K562 (cell line): ENCODE measurements around the gene ANKRD44. TPM values are rescaled to one million over a fixed set of nuclear protein-coding genes. Genes with fewer than 3 reads are reported as not detected.

Experiments used
- ATAC-seq: fragments of 200-7000 bp; cut with Tn5 transposase; 3 replicates; pipeline ENCODE4 v1.9.1; 2020; ENCODE audit warnings: moderate library complexity
- BruUV-seq: library from RNA; stranded (reverse); fragments of 400-500 nt; replicated peaks from 2 replicates; lab custom pipeline; 2021; lab: Mats Ljungman, UMichigan
- CTCF ChIA-PET: fragments of 300-600 bp; formaldehyde crosslinking; extraction: SDS; loops from one replicate; lab custom pipeline; 2021; ENCODE audit warnings: low intra/inter-chr PET ratio; lab: Yijun Ruan, JAX
- POLR2A ChIA-PET: fragments of 300-600, 350-650 bp; sonication (Branson Sonifier 250); formaldehyde crosslinking; extraction: SDS; loops from one replicate; lab custom pipeline; 2021; ENCODE audit warnings: antibody characterized with exemption, inconsistent platforms; lab: Yijun Ruan, JAX
- DNase-seq, 4 experiments: peaks; one replicate each; pipeline versions ENCODE4 v3.0.0 to v3.0.0-alpha.2; 2011 to 2018; ENCODE audit warnings: low spot score in 3 of 4, mixed read lengths in 3 of 4; ENCODE audit errors: extremely low read depth in 1 of 4
- FAIRE-seq: peaks from 2 replicates; lab custom pipeline; 2011; peaks lifted over from hg19 to GRCh38; lab: Jason Lieb, UNC
- H2AFZ ChIP-seq: 2 replicates; pipeline ENCODE4 v1.6.0; 2011; ENCODE audit warnings: low read depth, low read length, control low read depth, inconsistent platforms
- H3K27ac ChIP-seq: fragments of 200-600 bp; 3 replicates; pipeline ENCODE4 v1.8.0; 2011; ENCODE audit warnings: low read depth, mild to moderate bottlenecking, control low read depth, inconsistent platforms, low read length, moderate library complexity, mixed read lengths; ENCODE audit errors: extremely low read depth
- H3K27me3 ChIP-seq, 2 experiments: fragments of 300-600 bp in 1 of 2; 2 replicates in 1 of 2; 3 replicates in 1 of 2; pipeline versions ENCODE4 v1.6.0 to v1.8.0; 2011; ENCODE audit warnings: inconsistent platforms in 2 of 2, low read length in 2 of 2, mild to moderate bottlenecking in 1 of 2, mixed read lengths in 1 of 2, moderate library complexity in 1 of 2; ENCODE audit not compliant: control insufficient read depth in 2 of 2, insufficient read depth in 2 of 2
- H3K36me3 ChIP-seq: fragments of 300-600 bp; 3 replicates; pipeline ENCODE4 v1.8.0; 2011; ENCODE audit warnings: mild to moderate bottlenecking, low read length, inconsistent platforms; ENCODE audit not compliant: control insufficient read depth, insufficient read depth
- H3K4me1 ChIP-seq, 2 experiments: fragments of 200-600 bp in 1 of 2; replicated peaks in 1 of 2; 2 replicates in 1 of 2; 3 replicates in 1 of 2; pipeline versions ENCODE4 v1.5.1 to v1.8.0; 2011; ENCODE audit warnings: inconsistent platforms in 2 of 2, low read length in 2 of 2, mild to moderate bottlenecking in 1 of 2, mixed read lengths in 1 of 2, moderate library complexity in 1 of 2; ENCODE audit not compliant: control insufficient read depth in 2 of 2, insufficient read depth in 2 of 2
- H3K4me2 ChIP-seq: 2 replicates; pipeline ENCODE4 v1.6.1; 2011; ENCODE audit warnings: low read length, control low read depth, inconsistent platforms, mixed read lengths; ENCODE audit not compliant: insufficient read depth
- H3K4me3 ChIP-seq: fragments of 200-600 bp; sonication (generic), shearing (Covaris generic); 2 replicates; pipeline ENCODE4 v1.5.1; 2016; ENCODE audit warnings: control low read depth, inconsistent platforms
- H3K79me2 ChIP-seq: fragments of 200-600 bp; 3 replicates; pipeline ENCODE4 v1.8.0; 2011; ENCODE audit warnings: low read length, inconsistent platforms; ENCODE audit not compliant: control insufficient read depth, insufficient read depth
- H3K9ac ChIP-seq, 2 experiments: 2 replicates each; pipeline versions ENCODE4 v1.6.0 to v1.6.1; 2011; ENCODE audit warnings: low read depth in 2 of 2, low read length in 2 of 2, control low read depth in 1 of 2, inconsistent platforms in 1 of 2, mild to moderate bottlenecking in 1 of 2, mixed read lengths in 1 of 2; ENCODE audit not compliant: insufficient read depth in 1 of 2
- H3K9me1 ChIP-seq: one replicate; pipeline ENCODE4 v1.6.0; 2011; ENCODE audit warnings: inconsistent platforms, mild to moderate bottlenecking, low read length, moderate library complexity; ENCODE audit not compliant: control insufficient read depth, insufficient read depth
- H3K9me3 ChIP-seq: replicated peaks from 2 replicates; pipeline ENCODE4 v1.5.1; 2011; ENCODE audit warnings: low read depth, low read length, inconsistent platforms; ENCODE audit not compliant: control insufficient read depth, insufficient read depth
- H4K20me1 ChIP-seq: replicated peaks from 2 replicates; pipeline ENCODE4 v1.6.1; 2011; ENCODE audit warnings: low read length, inconsistent platforms, mixed read lengths; ENCODE audit not compliant: control insufficient read depth, insufficient read depth
- CBX3 ChIP-seq, 2 experiments: IDR thresholded peaks; 1 replicate in 1 of 2; 2 replicates in 1 of 2; pipeline ENCODE4 v1.6.1; 2012; ENCODE audit warnings: inconsistent platforms in 2 of 2, low read length in 2 of 2, borderline replicate concordance in 1 of 2, control low read depth in 1 of 2
- CTBP1 ChIP-seq: fragments of 450-650 bp; IDR thresholded peaks from 2 replicates; pipeline ENCODE4 v1.6.1; 2016; ENCODE audit warnings: borderline replicate concordance
- LCOR ChIP-seq: sonication (generic); formaldehyde crosslinking; IDR thresholded peaks from 2 replicates; pipeline ENCODE4 v1.8.0; 2022; ENCODE audit warnings: mild to moderate bottlenecking, missing genetic modification reagents
- MYC ChIP-seq, 2 experiments: fragments of 250-450 bp in 1 of 2; sonication (Bioruptor Pico) in 1 of 2; IDR thresholded peaks; 2 replicates each; pipeline versions ENCODE4 v1.5.1 to v1.6.1; 2012 to 2021; ENCODE audit warnings: low read depth in 2 of 2, borderline replicate concordance in 1 of 2, improper control_type of control experiment in 1 of 2, low read length in 1 of 2, mild to moderate bottlenecking in 1 of 2, moderate library complexity in 1 of 2
- NFIC ChIP-seq: fragments of 450-650 bp; IDR thresholded peaks from 2 replicates; pipeline ENCODE4 v1.6.1; 2017; ENCODE audit warnings: mild to moderate bottlenecking, inconsistent platforms
- NR4A1 ChIP-seq, 2 experiments: fragments of 250-450 bp in 1 of 2; fragments of 450-650 bp in 1 of 2; sonication (Bioruptor Pico) in 1 of 2; IDR thresholded peaks; 2 replicates each; pipeline versions ENCODE4 v1.4.0 to v1.6.1; 2016 to 2020; ENCODE audit warnings: mild to moderate bottlenecking in 2 of 2, missing compliant biosample characterization in 1 of 2, missing genetic modification characterization in 1 of 2, moderate library complexity in 1 of 2
- PHB ChIP-seq: fragments of 250-450 bp; sonication (Bioruptor Pico); IDR thresholded peaks from 2 replicates; pipeline ENCODE4 v1.5.0; 2021
- RBM17 ChIP-seq: fragments of 200-400 bp; formaldehyde crosslinking; IDR thresholded peaks from 2 replicates; pipeline ENCODE4 v1.6.1; 2017; ENCODE audit warnings: low read depth, mild to moderate bottlenecking, low read length, borderline replicate concordance
- TFAP4 ChIP-seq: sonication (generic); formaldehyde crosslinking; IDR thresholded peaks from 2 replicates; pipeline ENCODE4 v1.8.0; 2022; ENCODE audit warnings: missing genetic modification reagents, mild to moderate bottlenecking, moderate library complexity, borderline replicate concordance
- THRA ChIP-seq: fragments of 450-650 bp; IDR thresholded peaks from 2 replicates; pipeline ENCODE4 v1.6.1; 2017; ENCODE audit warnings: mild to moderate bottlenecking, moderate library complexity
- ZBTB8A ChIP-seq: fragments of 450-650 bp; IDR thresholded peaks from 2 replicates; pipeline ENCODE4 v1.6.1; 2018; ENCODE audit warnings: mild to moderate bottlenecking, moderate library complexity; ENCODE audit not compliant: partially characterized antibody
- WGBS: fragments of 100-300 bp; shearing (Covaris generic); methylation state at CpG from one replicate; pipeline ENCODE4 v1.1.6; 2016; ENCODE audit warnings: low coverage, mixed read lengths; ENCODE audit not compliant: insufficient coverage; ENCODE audit errors: missing lambda C conversion rate; 5-methylcytosine and 5-hydroxymethylcytosine counted together
- in situ Hi-C: fragments of 300-500 bp; cut with MboI; formaldehyde crosslinking; loops from 4 replicates; pipeline ENCODE4 v1.15.0; 2018; ENCODE audit warnings: inconsistent platforms, mixed read lengths
- intact Hi-C: fragments of 100-400 bp; cut with micrococcal nuclease; formaldehyde crosslinking; loops from 2 replicates; pipeline ENCODE4 v1.14.2; 2022
- polyA plus RNA-seq, 8 experiments: library from polyadenylated mRNA; depleted of rRNA in 4 of 8; stranded (reverse) in 5 of 8; unstranded in 3 of 8; fragments of >200 nt; fragmentation: Nextera tagmentation in 2 of 8; fragmentation: Illumina TruSeq in 1 of 8; extraction: Ambion mirVana in 2 of 8; extraction: Trizol in 1 of 8; gene quantifications; 2 replicates each; pipeline versions ENCODE4 v1.2.1 to v1.2.3, GENCODE V29; 2011 to 2014; ENCODE audit warnings: inconsistent platforms in 1 of 8, missing spikeins in 1 of 8
- total RNA-seq, 7 experiments: library from RNA; depleted of rRNA in 6 of 7; stranded (reverse); fragments of >200 nt in 6 of 7; fragmentation: Illumina TruSeq in 2 of 7; extraction: Trizol in 2 of 7; gene quantifications; 2 replicates each; pipeline versions ENCODE4 v1.2.1 to v1.2.3, GENCODE V29; 2011 to 2021; ENCODE audit warnings: low replicate concordance in 1 of 7
- TF ChIP-seq, protein P1 (sequence below), 3 experiments: IDR thresholded peaks in 2 of 3; conservative IDR thresholded peaks in 1 of 3; 2 replicates each; pipeline ENCODE4 v1.5.1; 2011 to 2012; ENCODE audit warnings: low read length in 3 of 3, mild to moderate bottlenecking in 3 of 3, control low read depth in 2 of 3, improper control_type of control experiment in 1 of 3, inconsistent platforms in 1 of 3, low read depth in 1 of 3, mixed read lengths in 1 of 3, moderate library complexity in 1 of 3; ENCODE audit not compliant: insufficient read depth in 2 of 3
- TF ChIP-seq, protein P2 (sequence below): sonication (generic); formaldehyde crosslinking; IDR thresholded peaks from 2 replicates; pipeline ENCODE4 v1.8.0; 2022; ENCODE audit warnings: mild to moderate bottlenecking, missing genetic modification reagents

Gene ANKRD44
- total and polyA plus RNA-seq, 9 of the 15 experiments (the other 6 are each of a cell fraction or from before 2014, with no cell fraction given) = 0.03 to 0.64 (median 0.07) TPM; not detected in 3

DNA sequence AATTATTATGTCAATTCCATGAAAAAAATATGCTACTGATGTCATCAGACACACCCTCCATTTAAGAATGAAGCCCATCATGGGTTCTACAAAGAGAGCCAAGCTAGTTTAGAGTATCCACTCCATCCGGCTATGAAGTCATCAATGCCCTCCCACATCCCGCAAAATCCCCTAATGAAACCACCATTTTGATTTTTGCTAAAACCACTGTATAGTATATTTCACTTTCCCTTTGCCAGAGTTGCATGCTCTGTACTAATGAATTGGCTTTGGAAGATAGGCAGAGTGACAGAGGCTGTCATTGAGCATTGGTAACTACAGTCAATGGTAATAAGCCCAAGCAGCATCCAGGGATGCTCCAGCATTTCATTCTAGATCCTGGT, 118.6 kb downstream of the ANKRD44 start (continued):
- TF ChIP-seq NR4A1 (CRISPR knock-in tag; IDR thresholded peaks at IDR 0.05) (no peak), NR4A1 (tag; IDR thresholded peaks at IDR 0.05) (no peak)

DNA sequence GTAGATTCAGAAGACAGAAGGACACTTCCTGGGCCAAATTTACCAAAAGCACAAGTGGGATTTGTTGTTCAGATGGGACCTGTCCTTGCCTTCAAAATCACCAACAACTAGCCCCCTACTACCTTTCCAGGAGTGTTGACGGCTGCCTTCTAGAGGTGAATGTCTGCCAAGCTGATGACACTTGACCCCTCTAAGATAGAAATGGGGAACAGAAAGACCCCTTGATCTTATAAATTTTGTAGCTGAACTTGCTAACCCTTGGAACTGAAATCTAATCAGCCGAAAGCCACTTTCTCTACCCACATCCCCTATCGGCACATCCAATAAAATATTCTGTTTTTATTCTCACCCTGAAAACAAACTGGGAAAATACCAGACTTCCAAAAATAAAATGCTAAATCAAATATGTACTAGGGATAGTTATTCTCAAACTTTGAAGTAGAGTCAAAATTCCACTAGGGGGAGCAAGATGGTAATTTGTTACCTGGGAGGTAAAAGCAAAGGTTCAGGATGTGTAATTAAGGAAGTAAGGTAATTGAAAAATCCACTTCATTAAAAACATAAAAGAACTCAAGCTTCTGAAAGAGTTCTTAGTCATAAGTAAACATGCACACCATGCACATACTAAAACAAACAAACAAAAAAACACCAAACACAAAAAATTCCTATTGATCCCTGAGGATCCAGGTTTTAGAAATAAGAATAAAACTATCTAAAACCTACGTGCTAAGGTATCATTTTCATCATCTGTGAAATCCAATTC, 119.2 kb downstream of the ANKRD44 start:
- BruUV-seq = no TSS peak
- FAIRE-seq (peak; percentile 49), ATAC-seq (0 out of 3 replicates have a peak, but pooled peaks have one; percentile 56), DNase-seq (peak; percentile 26 to 35 (median 28))
- Histone ChIP-seq H3K9ac (no peak overlapping the region), H4K20me1 (no peaks in the 10 kb centered on the region; the same call in 1 of the 2 replicates), H3K4me1 (no peaks in the 10 kb centered on the region), H3K9me1 (no peaks in the 10 kb centered on the region), H3K27ac (no peak overlapping the region), H2AFZ (no peak overlapping the region), H3K9me3 (no peaks in the 10 kb centered on the region), H3K4me3 (no peak overlapping the region), H3K79me2 (no peaks in the 10 kb centered on the region), H3K27me3 (no peaks in the 10 kb centered on the region), H3K4me2 (no peak overlapping the region), H3K36me3 (no peaks in the 10 kb centered on the region)
- WGBS = 2% methylated on average over 4 of the region's 4 CpGs
- ChIA-PET CTCF (interaction anchor here (0.6 to 1.8 kb wide), 4 partner anchors 35 to 585 kb away, joined by 3 to 12 read pairs (median 3); no protein-coding TSS in a partner anchor), POLR2A (no interaction called here)
- in situ Hi-C loops (no loop called here), intact Hi-C loops (loop anchor here (1.0 to 5.0 kb wide), 3 partner anchors 121 to 586 kb away; partner anchors contain the start of gene ANKRD44)
- no peak for TF ChIP-seq CBX3 (IDR thresholded peaks at IDR 0.05; ENCODE audit: borderline replicate concordance in 1 of 2, low read length in 2 of 2)
- TF ChIP-seq THRA = no peak
- TF ChIP-seq PHB (CRISPR knock-in tag) = no peak
- TF ChIP-seq TFAP4 = no peak
- TF ChIP-seq LCOR (CRISPR knock-in tag) = no peak
- TF ChIP-seq ZBTB8A = no peak
- TF ChIP-seq NFIC = no peak
- TF ChIP-seq, protein P1, sequence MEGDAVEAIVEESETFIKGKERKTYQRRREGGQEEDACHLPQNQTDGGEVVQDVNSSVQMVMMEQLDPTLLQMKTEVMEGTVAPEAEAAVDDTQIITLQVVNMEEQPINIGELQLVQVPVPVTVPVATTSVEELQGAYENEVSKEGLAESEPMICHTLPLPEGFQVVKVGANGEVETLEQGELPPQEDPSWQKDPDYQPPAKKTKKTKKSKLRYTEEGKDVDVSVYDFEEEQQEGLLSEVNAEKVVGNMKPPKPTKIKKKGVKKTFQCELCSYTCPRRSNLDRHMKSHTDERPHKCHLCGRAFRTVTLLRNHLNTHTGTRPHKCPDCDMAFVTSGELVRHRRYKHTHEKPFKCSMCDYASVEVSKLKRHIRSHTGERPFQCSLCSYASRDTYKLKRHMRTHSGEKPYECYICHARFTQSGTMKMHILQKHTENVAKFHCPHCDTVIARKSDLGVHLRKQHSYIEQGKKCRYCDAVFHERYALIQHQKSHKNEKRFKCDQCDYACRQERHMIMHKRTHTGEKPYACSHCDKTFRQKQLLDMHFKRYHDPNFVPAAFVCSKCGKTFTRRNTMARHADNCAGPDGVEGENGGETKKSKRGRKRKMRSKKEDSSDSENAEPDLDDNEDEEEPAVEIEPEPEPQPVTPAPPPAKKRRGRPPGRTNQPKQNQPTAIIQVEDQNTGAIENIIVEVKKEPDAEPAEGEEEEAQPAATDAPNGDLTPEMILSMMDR (IDR thresholded peaks at IDR 0.05 in 2 of 3, conservative IDR thresholded peaks at IDR 0.05 in 1 of 3; ENCODE audit: insufficient read depth in 2 of 3, low read depth in 1 of 3, low read length in 3 of 3) = peak in 2 of 3 experiments; percentile 39 to 68; a peak in 4 of 6 replicates
- no peak for TF ChIP-seq RBM17
- TF ChIP-seq, protein P2, sequence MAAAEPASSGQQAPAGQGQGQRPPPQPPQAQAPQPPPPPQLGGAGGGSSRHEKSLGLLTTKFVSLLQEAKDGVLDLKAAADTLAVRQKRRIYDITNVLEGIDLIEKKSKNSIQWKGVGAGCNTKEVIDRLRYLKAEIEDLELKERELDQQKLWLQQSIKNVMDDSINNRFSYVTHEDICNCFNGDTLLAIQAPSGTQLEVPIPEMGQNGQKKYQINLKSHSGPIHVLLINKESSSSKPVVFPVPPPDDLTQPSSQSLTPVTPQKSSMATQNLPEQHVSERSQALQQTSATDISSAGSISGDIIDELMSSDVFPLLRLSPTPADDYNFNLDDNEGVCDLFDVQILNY (CRISPR knock-in tag) = no peak
- no peak for TF ChIP-seq CTBP1
- TF ChIP-seq MYC (IDR thresholded peaks at IDR 0.05; ENCODE audit: low read depth, low read length) = no peak
- no peak for TF ChIP-seq MYC (CRISPR knock-in tag; IDR thresholded peaks at IDR 0.05; ENCODE audit: borderline replicate concordance, low read depth)
